Gastroesophageal sphincter (tissue), 4 donors: ENCODE data around the gene PTK7. TPM values are rescaled to one million over a fixed set of nuclear protein-coding genes. Genes with fewer than 3 reads are reported as not detected.
A peak's percentile ranks its signal among the peaks of the same experiment; 100 is the strongest.

ENCODE experiments used
- ATAC-seq: fragments of 150-250 bp; one replicate; pipeline ENCODE4 v1.9.1; 2016; ENCODE audit warnings: mild to moderate bottlenecking, moderate library complexity
- H3K27ac ChIP-seq, 4 donors: fragments of 200-600 bp; sonication (generic) in 3 of 4; 1 replicate in 3 of 4; 2 replicates in 1 of 4; pipeline ENCODE4 v1.5.1; 2016 to 2019
- H3K27me3 ChIP-seq: fragments of 200-600 bp; sonication (generic); one replicate; pipeline ENCODE4 v1.5.1; 2019
- H3K36me3 ChIP-seq, 2 donors: fragments of 200-600 bp; sonication (generic); one replicate each; pipeline ENCODE4 v1.5.1; 2019; ENCODE audit warnings: control low read depth in 1 of 2
- H3K4me1 ChIP-seq, 3 donors: fragments of 200-600 bp; sonication (generic); 1 replicate in 2 of 3; 2 replicates in 1 of 3; pipeline ENCODE4 v1.5.1; 2016 to 2019; ENCODE audit warnings: control low read depth in 2 of 3
- H3K4me3 ChIP-seq, 2 donors: fragments of 200-600 bp; sonication (generic); one replicate each; pipeline ENCODE4 v1.5.1; 2019; ENCODE audit warnings: mild to moderate bottlenecking in 1 of 2, moderate library complexity in 1 of 2
- H3K9me3 ChIP-seq, 3 donors: fragments of 200-600 bp; sonication (generic); one replicate each; pipeline ENCODE4 v1.5.1; 2017 to 2019; ENCODE audit warnings: control low read depth in 2 of 3
- CTCF ChIP-seq, 4 experiments: fragments of 200-600 bp in 2 of 4; fragments of 450-650 bp in 2 of 4; sonication (generic) in 1 of 4; IDR thresholded peaks; one replicate each; pipeline ENCODE4 v1.5.1; 2017 to 2019; ENCODE audit warnings: antibody characterized with exemption in 4 of 4, mild to moderate bottlenecking in 2 of 4, moderate library complexity in 2 of 4
- EP300 ChIP-seq: sonication (generic); formaldehyde crosslinking; IDR thresholded peaks from one replicate; pipeline ENCODE4 v1.6.1; 2017; ENCODE audit warnings: antibody characterized with exemption, mild to moderate bottlenecking
- POLR2A ChIP-seq, 2 donors: fragments of 450-650 bp; IDR thresholded peaks; one replicate each; pipeline ENCODE4 v1.6.1; 2017; ENCODE audit warnings: antibody characterized with exemption in 2 of 2, mild to moderate bottlenecking in 2 of 2, moderate library complexity in 1 of 2
- POLR2AphosphoS5 ChIP-seq: sonication (generic); formaldehyde crosslinking; IDR thresholded peaks from one replicate; pipeline ENCODE4 v1.6.1; 2017; ENCODE audit warnings: antibody characterized with exemption
- WGBS, 2 donors: methylation state at CpG; one replicate each; pipeline ENCODE4 v1.1.5; 2018; ENCODE audit warnings: low coverage in 1 of 2; 5-methylcytosine and 5-hydroxymethylcytosine counted together
- total RNA-seq, 4 donors: library from RNA; depleted of rRNA; stranded (reverse); fragments of >200 nt; gene quantifications; one replicate each; pipeline ENCODE4 v1.1.0, GENCODE V29; 2016

The PTK7 gene
- total RNA-seq, 4 donors from 2014 or later = 2.0 to 11.6 (median 7.7) TPM

- no peak for TF ChIP-seq POLR2A (IDR thresholded peaks at IDR 0.05)
- TF ChIP-seq POLR2AphosphoS5 = no peak
- no peak for TF ChIP-seq EP300
- no peak for TF ChIP-seq CTCF (IDR thresholded peaks at IDR 0.05)
- no peak for ATAC-seq
- 96% methylated on average over 4 of the region's 16 CpGs; no CpG with 5 or more reads in 1 of the 2 donors for WGBS, 2 donors
- Histone ChIP-seq H3K27ac (no peak overlapping the region), H3K36me3 (no peaks in the 10 kb centered on the region), H3K4me1 (peaks cover 0 to 16% (median 6%) of the 10 kb centered on the region in 3 donors), H3K4me3 (no peak overlapping the region), H3K9me3 (no peaks in the 10 kb centered on the region), H3K27me3 (no peaks in the 10 kb centered on the region)
Measured at GRCh38 chr6:43141644-43142043, 65.5 kb downstream of the PTK7 start.

GRCh38 chr6:43142101-43142500 lies 66.0 kb downstream of the PTK7 start:
- Histone ChIP-seq H3K27me3 (no peaks in the 10 kb centered on the region), H3K4me3 (no peak overlapping the region), H3K4me1 (peaks cover 0 to 16% (median 6%) of the 10 kb centered on the region in 3 donors), H3K9me3 (no peaks in the 10 kb centered on the region), H3K27ac (no peak overlapping the region), H3K36me3 (no peaks in the 10 kb centered on the region)
- TF ChIP-seq EP300 (no peak), POLR2AphosphoS5 (no peak), CTCF (IDR thresholded peaks at IDR 0.05) (no peak), POLR2A (IDR thresholded peaks at IDR 0.05) (no peak)
- no peak for ATAC-seq
- WGBS, 2 donors = 83% methylated on average over 1 of the region's 14 CpGs; no CpG with 5 or more reads in 1 of the 2 donors

GRCh38 chr6:43143235-43144128 lies 67.4 kb downstream of the PTK7 start:
- H3K4me3 ChIP-seq = no peak overlapping the region
- H3K9me3 ChIP-seq = no peaks in the 10 kb centered on the region
- peak overlapping the region in 3 of 4 donors; percentile 50 to 59 (median 52) for H3K27ac ChIP-seq
- no peaks in the 10 kb centered on the region for H3K36me3 ChIP-seq
- H3K4me1 ChIP-seq = peaks cover 0 to 16% (median 6%) of the 10 kb centered on the region in 3 donors
- no peaks in the 10 kb centered on the region for H3K27me3 ChIP-seq
- ATAC-seq = peak; percentile 97
- WGBS, 2 donors = 0 to 11% methylated on average over 1 to 3 of the region's 25 CpGs
- TF ChIP-seq CTCF (IDR thresholded peaks at IDR 0.05) (peak in 3 of 4 experiments; percentile 97 to 98 (median 97)), EP300 (no peak), POLR2AphosphoS5 (peak; percentile 38)

- no peak for ATAC-seq
- no peaks in the 10 kb centered on the region for H3K9me3 ChIP-seq
- no peak overlapping the region for H3K27ac ChIP-seq
- TF ChIP-seq POLR2A (IDR thresholded peaks at IDR 0.05) = no peak
- no peak for TF ChIP-seq CTCF (IDR thresholded peaks at IDR 0.05)
- TF ChIP-seq POLR2AphosphoS5 = no peak
- H3K4me1 ChIP-seq = peaks cover 0 to 16% (median 6%) of the 10 kb centered on the region in 3 donors
- WGBS, 2 donors = 73 to 93% methylated on average over 3 to 5 of the region's 6 CpGs
- H3K4me3 ChIP-seq = no peak overlapping the region
- no peaks in the 10 kb centered on the region for H3K36me3 ChIP-seq
- H3K27me3 ChIP-seq = no peaks in the 10 kb centered on the region
Measured at GRCh38 chr6:43144879-43145278, 68.8 kb downstream of the PTK7 start.

- Histone ChIP-seq H3K27ac (no peak overlapping the region), H3K36me3 (no peaks in the 10 kb centered on the region), H3K27me3 (no peaks in the 10 kb centered on the region), H3K9me3 (no peaks in the 10 kb centered on the region), H3K4me1 (peaks cover 0 to 27% (median 6%) of the 10 kb centered on the region in 3 donors), H3K4me3 (no peak overlapping the region)
- WGBS, 2 donors = 82% methylated on average over 1 of the region's 3 CpGs; no CpG with 5 or more reads in 1 of the 2 donors
- TF ChIP-seq CTCF (IDR thresholded peaks at IDR 0.05) (no peak), POLR2A (IDR thresholded peaks at IDR 0.05) (no peak), EP300 (no peak), POLR2AphosphoS5 (no peak)
- ATAC-seq = no peak
Measured at GRCh38 chr6:43146261-43146660, 70.1 kb downstream of the PTK7 start.
